Measurements from ENCODE around the gene SC5D. TPM values are rescaled to one million over a fixed set of nuclear protein-coding genes. Genes with fewer than 3 reads are reported as not detected.

SC5D gene
- total RNA-seq (100 to 1,000 TPM in 2 of 9 donors, 10 to 100 TPM in 7; 27.2 to 178 (median 43.2) TPM), polyA plus RNA-seq (100 to 1,000 TPM in 1 of 3 donors, 10 to 100 TPM in 2; 18.3 to 317 (median 21.0) TPM)
- long read RNA-seq, donor 1, transcript SC5D-201 (5 exons, 2,456 nt) = major isoform, 127 of 274 reads
- long read RNA-seq, donor 1, transcript SC5D-202 (5 exons, 2,258 nt) = minor isoform, 6 of 274 reads
- long read RNA-seq, donor 1, transcript SC5D-203 (2 exons, 2,391 nt) = minor isoform, 5 of 274 reads
- long read RNA-seq, donor 1, transcript SC5D-204 (2 exons, 1,524 nt) = minor isoform, 9 of 274 reads
- long read RNA-seq, donor 1, partial matches to known transcripts = 122 of 274 reads
- long read RNA-seq, donor 1, other reads (novel, unspliced or antisense) = 0 of 274 reads
- long read RNA-seq, donor 2, transcript SC5D-209 (3 exons, 921 nt) = minor isoform, 5 of 225 reads
- long read RNA-seq, donor 2, transcript SC5D-201 (5 exons, 2,456 nt) = major isoform, 92 of 225 reads
- long read RNA-seq, donor 2, transcript SC5D-204 (2 exons, 1,524 nt) = minor isoform, 7 of 225 reads
- long read RNA-seq, donor 2, partial matches to known transcripts = 116 of 225 reads
- long read RNA-seq, donor 2, other reads (novel, unspliced or antisense) = 0 of 225 reads
- long read RNA-seq, donor 3, transcript SC5D-201 (5 exons, 2,456 nt) = major isoform, 102 of 212 reads
- long read RNA-seq, donor 3, transcript SC5D-202 (5 exons, 2,258 nt) = minor isoform, 7 of 212 reads
- long read RNA-seq, donor 3, partial matches to known transcripts = 98 of 212 reads
- long read RNA-seq, donor 3, other reads (novel, unspliced or antisense) = 0 of 212 reads
- long read RNA-seq, donor 4, transcript SC5D-201 (5 exons, 2,456 nt) = major isoform, 29 of 32 reads
- long read RNA-seq, donor 4, partial matches to known transcripts = 0 of 32 reads
- long read RNA-seq, donor 4, other reads (novel, unspliced or antisense) = 3 of 32 reads
- long read RNA-seq, donor 5, transcript SC5D-201 (5 exons, 2,456 nt) = major isoform, 55 of 58 reads
- long read RNA-seq, donor 5, partial matches to known transcripts = 0 of 58 reads
- long read RNA-seq, donor 5, other reads (novel, unspliced or antisense) = 3 of 58 reads
- long read RNA-seq, donor 6, transcript SC5D-201 (5 exons, 2,456 nt) = major isoform, 14 of 15 reads
- long read RNA-seq, donor 6, partial matches to known transcripts = 1 of 15 reads
- long read RNA-seq, donor 6, other reads (novel, unspliced or antisense) = 0 of 15 reads
- long read RNA-seq, donor 7, transcript SC5D-204 (2 exons, 1,524 nt) = minor isoform, 5 of 166 reads
- long read RNA-seq, donor 7, transcript SC5D-201 (5 exons, 2,456 nt) = major isoform, 44 of 166 reads
- long read RNA-seq, donor 7, partial matches to known transcripts = 108 of 166 reads
- long read RNA-seq, donor 7, other reads (novel, unspliced or antisense) = 0 of 166 reads
- long read RNA-seq, donor 8, transcript SC5D-201 (5 exons, 2,456 nt) = major isoform, 129 of 339 reads
- long read RNA-seq, donor 8, transcript SC5D-204 (2 exons, 1,524 nt) = minor isoform, 9 of 339 reads
- long read RNA-seq, donor 8, partial matches to known transcripts = 193 of 339 reads
- long read RNA-seq, donor 8, other reads (novel, unspliced or antisense) = 0 of 339 reads
- long read RNA-seq, donor 9, transcript SC5D-201 (5 exons, 2,456 nt) = major isoform, 91 of 218 reads
- long read RNA-seq, donor 9, partial matches to known transcripts = 120 of 218 reads
- long read RNA-seq, donor 9, other reads (novel, unspliced or antisense) = 0 of 218 reads
- long read RNA-seq, donor 10, transcript SC5D-201 (5 exons, 2,456 nt) = major isoform, 22 of 102 reads
- long read RNA-seq, donor 10, partial matches to known transcripts = 77 of 102 reads
- long read RNA-seq, donor 10, other reads (novel, unspliced or antisense) = 0 of 102 reads

DNA sequence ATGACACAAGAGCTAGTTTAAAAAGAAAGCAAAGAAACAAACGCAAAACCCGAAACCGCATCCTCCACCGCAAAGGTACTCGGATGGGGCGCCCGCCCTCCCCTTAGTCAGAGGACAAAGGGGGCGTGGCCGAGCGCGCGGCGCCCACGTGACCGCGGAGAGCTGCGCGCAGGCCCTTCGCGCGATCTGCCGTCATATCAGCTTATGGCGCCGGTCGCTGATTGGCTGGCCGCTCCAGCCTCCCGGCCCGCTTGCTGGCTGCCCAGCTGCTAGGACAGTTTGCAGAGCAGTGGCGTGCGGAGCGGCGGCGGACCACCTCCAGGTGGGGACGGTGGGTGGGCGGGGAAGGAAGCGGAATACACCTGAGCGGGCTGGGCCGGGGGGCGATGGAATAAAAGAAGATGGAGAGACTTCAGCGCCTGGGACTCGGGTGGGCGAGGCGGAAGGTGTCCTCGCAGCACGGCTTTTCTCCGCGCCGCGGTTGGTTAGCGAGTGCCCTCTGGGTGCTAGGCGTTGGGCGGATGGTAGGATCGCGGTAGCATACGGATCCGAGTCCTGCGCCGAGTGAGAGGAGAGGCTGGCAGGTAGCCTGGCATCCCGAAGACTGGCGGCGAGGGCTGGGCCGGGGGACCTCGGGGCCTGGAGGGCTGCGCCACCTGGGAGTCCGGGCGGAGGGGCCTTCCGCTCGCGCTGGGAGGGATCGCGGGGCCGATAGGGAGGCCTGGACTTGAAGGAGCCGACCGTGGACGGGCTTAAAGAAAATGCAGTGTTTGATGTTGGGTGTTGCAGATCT lies at the start of gene SC5D:
SC5D (plus strand) TSS at position 277 of the 793 bp plus-strand sequence. CDS start 10,605 bp downstream, outside the sequence.
- peak in 1 of 6 experiments; percentile 1 for TF ChIP-seq CTCF (IDR thresholded peaks at IDR 0.05)
- peak; percentile 85 to 96 for TF ChIP-seq POLR2A (IDR thresholded peaks at IDR 0.05)
- peak within 1 kb of the TSS; percentile 37 to 96 (median 90) for H3K27ac ChIP-seq
- 1 to 2% (median 1%) methylated on average over 34 to 75 of the region's 75 CpGs for WGBS, 4 donors
- no peaks in the 10 kb centered on the region for H3K9me3 ChIP-seq (replicated peaks in 1 of 3)
- intact Hi-C loops (cut with DNase I) = no loop called here
- H3K27me3 ChIP-seq = no peaks in the 10 kb centered on the region
- H3K4me1 ChIP-seq (replicated peaks in 1 of 2) = peaks cover 5 to 11% of the 10 kb centered on the region in 2 donors
- H3K36me3 ChIP-seq (replicated peaks in 1 of 2) = no peaks in the 10 kb centered on the region
- DNase-seq = peak; percentile 92 to 98 (median 96)
- H3K4me3 ChIP-seq = peak within 1 kb of the TSS; percentile 2 to 88 (median 84)

DNA sequence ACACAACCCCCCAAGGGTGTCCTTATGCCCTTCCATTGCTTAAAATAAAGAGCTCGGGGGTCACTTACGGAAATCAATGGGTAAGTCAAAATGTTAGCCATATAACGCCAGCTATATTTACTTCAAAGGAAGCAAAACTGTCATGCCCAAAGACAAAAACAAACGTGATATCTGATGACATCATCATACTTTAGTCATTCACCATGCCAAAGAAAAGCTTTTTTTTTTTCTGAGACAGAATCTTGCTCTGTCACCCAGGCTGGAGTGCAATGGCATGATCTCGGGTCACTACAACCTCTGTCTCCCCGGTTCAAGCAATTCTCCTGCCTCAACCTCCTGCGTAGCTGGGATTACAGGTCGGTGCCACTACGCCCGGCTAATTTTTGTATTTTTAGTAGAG lies 47.7 kb upstream of the SC5D start:
- TF ChIP-seq POLR2A (IDR thresholded peaks at IDR 0.05) (no peak), CTCF (IDR thresholded peaks at IDR 0.05) (no peak)
- 72 to 86% (median 82%) methylated on average over 10 of the region's 10 CpGs for WGBS, 4 donors

More for the DNA sequence above, 47.7 kb upstream of the SC5D start:
- Histone ChIP-seq H3K27me3 (no peaks in the 10 kb centered on the region), H3K4me3 (no peak overlapping the region), H3K27ac (no peak overlapping the region), H3K4me1 (replicated peaks in 1 of 2) (no peaks in the 10 kb centered on the region), H3K36me3 (replicated peaks in 1 of 2) (no peaks in the 10 kb centered on the region), H3K9me3 (replicated peaks in 1 of 3) (no peaks in the 10 kb centered on the region)
- no peak for DNase-seq
- intact Hi-C loops (cut with DNase I) = loop anchor here in 1 of 2 donors (5.0 kb wide), 1 partner anchor 347 kb away; no protein-coding TSS in a partner anchor

All from adrenal gland (tissue), 19 donors.